HG03103 (cell line): ENCODE measurements around the gene LHX8.
"Not testable (repeated sequence)": the region's sequence is repeated elsewhere in the genome, so short reads cannot be mapped to it uniquely, and the experiment has no call there.

ENCODE experiments used
- ATAC-seq: cut with Tn5 transposase; IDR thresholded peaks from one replicate; pipeline ENCODE4 v1.9.1; 2021; ENCODE audit warnings: low read depth; ENCODE audit not compliant: unreplicated experiment

The LHX8 gene

GRCh38 chr1:75132242-75132811 is 1.9 kb upstream of the LHX8 start:
- no peak for ATAC-seq

- ATAC-seq: no peak
Measured at GRCh38 chr1:75132812-75133619, 1.2 kb upstream of the LHX8 start.

GRCh38 chr1:75134647-75135572 is 722 bp downstream of the LHX8 start:
- ATAC-seq: no peak

- no peak for ATAC-seq
Measured at GRCh38 chr1:75135573-75136194, 1.5 kb downstream of the LHX8 start.

- no peak for ATAC-seq
Measured at GRCh38 chr1:75136195-75136815, 2.1 kb downstream of the LHX8 start.

- ATAC-seq: no peak
Measured at GRCh38 chr1:75136921-75137641, 2.9 kb downstream of the LHX8 start.

GRCh38 chr1:75152092-75152491 is 17.9 kb downstream of the LHX8 start:
- no peak for ATAC-seq

GRCh38 chr1:75159154-75159553 is 25.0 kb downstream of the LHX8 start:
- no peak for ATAC-seq

- peak; percentile 68 for ATAC-seq
Measured at GRCh38 chr1:75165264-75165663, 31.1 kb downstream of the LHX8 start.

GRCh38 chr1:75166821-75167220 is 32.6 kb downstream of the LHX8 start:
- ATAC-seq: no peak

- ATAC-seq: no peak
Measured at GRCh38 chr1:75170011-75170410, 35.8 kb downstream of the LHX8 start.

- ATAC-seq: no peak
Measured at GRCh38 chr1:75170981-75171380, 36.8 kb downstream of the LHX8 start.

GRCh38 chr1:75171876-75172275 is 37.7 kb downstream of the LHX8 start:
- no peak for ATAC-seq

- no peak for ATAC-seq
Measured at GRCh38 chr1:75172556-75172955, 38.4 kb downstream of the LHX8 start.

- ATAC-seq: no peak
Measured at GRCh38 chr1:75174031-75174760, 40.0 kb downstream of the LHX8 start.

GRCh38 chr1:75181214-75181955 is 47.2 kb downstream of the LHX8 start:
- not testable (repeated sequence) for ATAC-seq

GRCh38 chr1:75188892-75189291 is 54.7 kb downstream of the LHX8 start:
- ATAC-seq: no peak

- ATAC-seq: no peak
Measured at GRCh38 chr1:75198163-75198562, 64.0 kb downstream of the LHX8 start.
